Parathyroid adenoma (tissue), 2 donors: Measurements from ENCODE around the gene GALNTL6.

Experiments
- H2AFZ ChIP-seq: fragments of 300-600 bp; sonication (generic); one replicate; pipeline ENCODE4 v1.7.0; 2017; ENCODE audit warnings: antibody characterized with exemption, mild to moderate bottlenecking
- H3K27ac ChIP-seq: fragments of 300-600 bp; sonication (generic); one replicate; pipeline ENCODE4 v1.7.0; 2017
- H3K27me3 ChIP-seq: fragments of 300-600 bp; sonication (generic); one replicate; pipeline ENCODE4 v1.7.0; 2017; ENCODE audit warnings: low read length; ENCODE audit not compliant: control insufficient read depth, insufficient read depth
- H3K36me3 ChIP-seq: fragments of 300-600 bp; sonication (generic); one replicate; pipeline ENCODE4 v1.7.0; 2017; ENCODE audit warnings: low read length; ENCODE audit not compliant: control insufficient read depth, insufficient read depth
- H3K4me1 ChIP-seq: fragments of 300-600 bp; sonication (generic); one replicate; pipeline ENCODE4 v1.7.0; 2017; ENCODE audit warnings: control low read depth
- H3K4me2 ChIP-seq: fragments of 300-600 bp; sonication (generic); one replicate; pipeline ENCODE4 v1.7.0; 2017; ENCODE audit warnings: low read length
- H3K4me3 ChIP-seq: fragments of 300-600 bp; sonication (generic); one replicate; pipeline ENCODE4 v1.7.0; 2017; ENCODE audit warnings: low read depth, low read length
- H3K79me2 ChIP-seq: fragments of 300-600 bp; sonication (generic); one replicate; pipeline ENCODE4 v1.7.0; 2017; ENCODE audit warnings: control low read depth
- H3K9ac ChIP-seq: fragments of 300-600 bp; sonication (generic); one replicate; pipeline ENCODE4 v1.7.0; 2017; ENCODE audit warnings: mild to moderate bottlenecking
- H3K9me3 ChIP-seq: fragments of 300-600 bp; sonication (generic); one replicate; pipeline ENCODE4 v1.7.0; 2017; ENCODE audit warnings: low read length; ENCODE audit not compliant: control insufficient read depth
- TF ChIP-seq, protein P1 (sequence below): fragments of 300-600 bp; sonication (generic); IDR thresholded peaks from one replicate; pipeline ENCODE4 v1.7.0; 2017; ENCODE audit warnings: antibody characterized with exemption, mild to moderate bottlenecking
- donor health status: primary hyperparathyroidism.

Gene GALNTL6

DNA sequence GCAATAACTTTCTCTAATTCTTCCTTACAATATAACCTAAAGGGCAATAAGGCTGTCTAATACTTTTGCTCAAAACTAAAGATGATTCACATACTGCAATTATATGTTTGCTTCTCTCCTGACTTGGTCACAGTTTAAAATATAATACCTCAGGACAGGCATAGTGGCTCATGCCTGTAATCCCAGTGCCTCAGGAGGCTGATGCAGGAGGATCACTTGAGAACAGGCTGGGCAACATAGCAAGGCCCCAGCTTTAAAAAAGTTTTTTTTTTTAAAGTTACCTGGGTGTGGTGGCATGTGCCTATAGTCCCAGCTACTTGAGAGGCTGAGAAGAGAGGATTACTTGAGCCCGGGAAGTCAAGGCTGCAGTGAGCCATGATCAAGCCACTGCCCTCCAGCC lies 1125.7 kb downstream of the GALNTL6 start:
- H3K9ac ChIP-seq, result no peak overlapping the region

DNA sequence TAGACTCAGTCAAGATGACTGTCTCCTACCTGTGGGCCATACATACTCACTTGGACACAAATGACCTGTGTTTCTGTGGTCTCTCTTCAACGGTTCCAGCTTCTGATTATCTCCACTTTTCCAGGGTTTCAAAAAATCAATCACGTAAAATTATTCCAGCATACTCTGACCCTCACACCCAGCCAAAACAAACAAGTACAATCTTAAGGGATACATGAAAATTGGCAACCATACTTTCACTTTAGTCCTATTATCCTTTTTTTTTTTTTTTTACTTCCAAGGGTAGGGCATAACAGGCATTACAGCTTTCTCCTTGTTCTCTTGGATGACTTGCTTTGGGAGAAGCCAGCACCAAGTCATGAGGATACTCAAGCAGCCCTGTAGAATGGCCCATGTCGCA lies 1129.6 kb downstream of the GALNTL6 start:
- H3K27ac ChIP-seq, result no peak overlapping the region
- H3K36me3 ChIP-seq, result no peaks in the 10 kb centered on the region
- TF ChIP-seq, protein P1, sequence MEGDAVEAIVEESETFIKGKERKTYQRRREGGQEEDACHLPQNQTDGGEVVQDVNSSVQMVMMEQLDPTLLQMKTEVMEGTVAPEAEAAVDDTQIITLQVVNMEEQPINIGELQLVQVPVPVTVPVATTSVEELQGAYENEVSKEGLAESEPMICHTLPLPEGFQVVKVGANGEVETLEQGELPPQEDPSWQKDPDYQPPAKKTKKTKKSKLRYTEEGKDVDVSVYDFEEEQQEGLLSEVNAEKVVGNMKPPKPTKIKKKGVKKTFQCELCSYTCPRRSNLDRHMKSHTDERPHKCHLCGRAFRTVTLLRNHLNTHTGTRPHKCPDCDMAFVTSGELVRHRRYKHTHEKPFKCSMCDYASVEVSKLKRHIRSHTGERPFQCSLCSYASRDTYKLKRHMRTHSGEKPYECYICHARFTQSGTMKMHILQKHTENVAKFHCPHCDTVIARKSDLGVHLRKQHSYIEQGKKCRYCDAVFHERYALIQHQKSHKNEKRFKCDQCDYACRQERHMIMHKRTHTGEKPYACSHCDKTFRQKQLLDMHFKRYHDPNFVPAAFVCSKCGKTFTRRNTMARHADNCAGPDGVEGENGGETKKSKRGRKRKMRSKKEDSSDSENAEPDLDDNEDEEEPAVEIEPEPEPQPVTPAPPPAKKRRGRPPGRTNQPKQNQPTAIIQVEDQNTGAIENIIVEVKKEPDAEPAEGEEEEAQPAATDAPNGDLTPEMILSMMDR, result no peak
- no peaks in the 10 kb centered on the region for H3K27me3 ChIP-seq
- H2AFZ ChIP-seq, result no peak overlapping the region
- no peaks in the 10 kb centered on the region for H3K4me1 ChIP-seq
- no peak overlapping the region for H3K9ac ChIP-seq
- no peaks in the 10 kb centered on the region for H3K79me2 ChIP-seq
- no peak overlapping the region for H3K4me3 ChIP-seq
- H3K9me3 ChIP-seq, result no peaks in the 10 kb centered on the region
- no peak overlapping the region for H3K4me2 ChIP-seq

More for the DNA sequence above, 1125.7 kb downstream of the GALNTL6 start:
- TF ChIP-seq, protein P1, result no peak
- Histone ChIP-seq H3K4me1 (no peaks in the 10 kb centered on the region), H3K27me3 (no peaks in the 10 kb centered on the region), H3K79me2 (no peaks in the 10 kb centered on the region), H3K36me3 (no peaks in the 10 kb centered on the region), H3K4me3 (no peak overlapping the region), H3K4me2 (no peak overlapping the region), H3K9me3 (no peaks in the 10 kb centered on the region), H2AFZ (no peak overlapping the region), H3K27ac (no peak overlapping the region)

DNA sequence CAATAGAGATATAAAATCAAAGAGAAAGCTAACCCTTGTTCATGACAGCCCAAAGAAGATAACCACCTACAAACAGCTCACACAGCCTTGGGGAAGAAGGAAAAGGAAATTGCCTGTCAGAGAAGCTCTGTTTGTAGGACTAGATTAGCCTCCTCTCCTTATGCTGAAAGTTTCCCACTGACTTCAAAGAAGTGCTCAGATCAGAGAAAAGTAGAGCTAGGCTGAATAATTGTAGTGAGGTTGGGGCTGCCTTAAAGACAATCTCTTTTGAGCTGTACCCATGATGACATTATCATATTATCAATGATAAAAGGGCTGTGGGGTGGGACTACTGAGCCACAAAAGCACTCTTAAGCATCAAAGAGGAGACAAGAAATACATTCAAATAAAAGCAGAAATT lies 1132.4 kb downstream of the GALNTL6 start:
- Histone ChIP-seq H3K36me3 (no peaks in the 10 kb centered on the region), H3K27me3 (no peaks in the 10 kb centered on the region), H3K4me2 (no peak overlapping the region), H3K9me3 (no peaks in the 10 kb centered on the region), H3K9ac (no peak overlapping the region), H3K4me3 (no peak overlapping the region), H3K4me1 (no peaks in the 10 kb centered on the region), H3K27ac (no peak overlapping the region), H3K79me2 (no peaks in the 10 kb centered on the region), H2AFZ (no peak overlapping the region)
- TF ChIP-seq, protein P1, result no peak

DNA sequence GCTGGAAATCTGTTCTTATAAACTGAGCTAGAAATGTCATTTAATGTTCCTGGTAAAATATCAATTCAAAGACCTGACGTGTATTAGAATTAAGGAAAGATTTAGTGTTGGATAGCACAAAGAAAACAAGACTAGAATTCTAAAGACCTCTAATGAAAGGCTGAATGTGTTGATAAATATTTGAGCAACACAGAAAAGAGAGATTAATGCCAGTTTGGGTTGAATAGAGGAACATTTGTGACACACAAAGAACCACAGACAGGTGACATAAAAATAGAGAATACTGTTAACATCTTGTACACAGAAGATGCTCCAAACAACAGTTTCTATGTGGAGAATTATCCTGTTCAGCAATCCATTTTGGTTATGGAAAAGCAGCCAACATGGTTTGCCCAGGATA lies 1133.3 kb downstream of the GALNTL6 start:
- Histone ChIP-seq H2AFZ (no peak overlapping the region), H3K9me3 (no peaks in the 10 kb centered on the region)
- TF ChIP-seq, protein P1, result no peak

DNA sequence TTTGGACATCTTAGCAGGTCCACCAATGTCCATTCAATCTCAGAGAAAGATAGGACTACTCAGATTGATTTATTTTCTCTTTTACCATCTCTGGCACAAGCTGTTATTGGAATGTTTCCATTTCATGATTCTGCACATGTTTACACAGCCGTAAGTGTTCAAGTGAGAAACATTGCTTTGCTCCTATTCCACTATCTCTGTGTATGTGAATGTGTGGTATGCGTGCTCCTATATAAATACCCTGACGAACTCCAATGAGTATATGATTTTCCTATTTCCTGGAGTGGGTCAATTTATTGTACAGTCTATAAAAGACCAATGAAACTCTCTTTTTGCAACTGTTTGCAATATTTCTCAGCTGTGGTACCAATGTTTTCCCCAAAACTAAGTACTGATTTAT lies 1134.4 kb downstream of the GALNTL6 start:
- no peaks in the 10 kb centered on the region for H3K9me3 ChIP-seq
- no peak overlapping the region for H2AFZ ChIP-seq
- H3K4me1 ChIP-seq, result no peaks in the 10 kb centered on the region
- no peaks in the 10 kb centered on the region for H3K36me3 ChIP-seq
- no peaks in the 10 kb centered on the region for H3K27me3 ChIP-seq
- no peak overlapping the region for H3K4me2 ChIP-seq
- no peak overlapping the region for H3K9ac ChIP-seq
- no peak overlapping the region for H3K27ac ChIP-seq
- no peak overlapping the region for H3K4me3 ChIP-seq
- TF ChIP-seq, protein P1, result no peak
- H3K79me2 ChIP-seq, result no peaks in the 10 kb centered on the region

More for the DNA sequence above, 1133.3 kb downstream of the GALNTL6 start:
- Histone ChIP-seq H3K4me2 (no peak overlapping the region), H3K79me2 (no peaks in the 10 kb centered on the region), H3K36me3 (no peaks in the 10 kb centered on the region), H3K9ac (no peak overlapping the region), H3K27ac (no peak overlapping the region), H3K27me3 (no peaks in the 10 kb centered on the region), H3K4me3 (no peak overlapping the region), H3K4me1 (no peaks in the 10 kb centered on the region)
